ENCODE results near the gene APOB.
"Not testable (repeated sequence)": the region's sequence is repeated elsewhere in the genome, so short reads cannot be mapped to it uniquely, and the experiment has no call there.

The APOB gene

GRCh38 chr2:21033237-21034155 is 10.4 kb downstream of the APOB start:
- no peaks in the 10 kb centered on the region for H3K9me3 ChIP-seq (ENCODE audit: control insufficient read depth, low read length)
- no peak overlapping the region for H3K4me3 ChIP-seq (ENCODE audit: insufficient read depth, low read depth, low read length, poor library complexity, severe bottlenecking)
- DNase-seq, result no peak
- H3K36me3 ChIP-seq (ENCODE audit: control insufficient read depth, insufficient read depth, low read length), result no peaks in the 10 kb centered on the region
- H3K27ac ChIP-seq (ENCODE audit: insufficient read depth, low read length, poor library complexity, severe bottlenecking), result no peak overlapping the region
- H3K4me1 ChIP-seq (ENCODE audit: control insufficient read depth, insufficient read depth, low read length, poor library complexity, severe bottlenecking), result no peaks in the 10 kb centered on the region
- H3K27me3 ChIP-seq (replicated peaks; ENCODE audit: control insufficient read depth, insufficient read depth, low read length, poor library complexity, severe bottlenecking), result no peaks in the 10 kb centered on the region

GRCh38 chr2:21032338-21033236 is 11.3 kb downstream of the APOB start:
- no peaks in the 10 kb centered on the region for H3K36me3 ChIP-seq (ENCODE audit: control insufficient read depth, insufficient read depth, low read length)
- DNase-seq, result no peak
- no peaks in the 10 kb centered on the region for H3K9me3 ChIP-seq (ENCODE audit: control insufficient read depth, low read length)
- no peaks in the 10 kb centered on the region for H3K27me3 ChIP-seq (replicated peaks; ENCODE audit: control insufficient read depth, insufficient read depth, low read length, poor library complexity, severe bottlenecking)
- no peak overlapping the region for H3K27ac ChIP-seq (ENCODE audit: insufficient read depth, low read length, poor library complexity, severe bottlenecking)
- no peaks in the 10 kb centered on the region for H3K4me1 ChIP-seq (ENCODE audit: control insufficient read depth, insufficient read depth, low read length, poor library complexity, severe bottlenecking)
- H3K4me3 ChIP-seq (ENCODE audit: insufficient read depth, low read depth, low read length, poor library complexity, severe bottlenecking), result no peak overlapping the region

- H3K4me1 ChIP-seq (ENCODE audit: control insufficient read depth, insufficient read depth, low read length, poor library complexity, severe bottlenecking), result no peaks in the 10 kb centered on the region
- no peak overlapping the region for H3K27ac ChIP-seq (ENCODE audit: insufficient read depth, low read length, poor library complexity, severe bottlenecking)
- DNase-seq, result no peak
- H3K36me3 ChIP-seq (ENCODE audit: control insufficient read depth, insufficient read depth, low read length), result no peaks in the 10 kb centered on the region
- no peak overlapping the region for H3K4me3 ChIP-seq (ENCODE audit: insufficient read depth, low read depth, low read length, poor library complexity, severe bottlenecking)
- H3K9me3 ChIP-seq (ENCODE audit: control insufficient read depth, low read length), result no peaks in the 10 kb centered on the region
- H3K27me3 ChIP-seq (replicated peaks; ENCODE audit: control insufficient read depth, insufficient read depth, low read length, poor library complexity, severe bottlenecking), result no peaks in the 10 kb centered on the region
Observed at GRCh38 chr2:21030983-21031968, 12.6 kb downstream of the APOB start.

- Histone ChIP-seq H3K4me1 (ENCODE audit: control insufficient read depth, insufficient read depth, low read length, poor library complexity, severe bottlenecking) (no peaks in the 10 kb centered on the region), H3K27ac (ENCODE audit: insufficient read depth, low read length, poor library complexity, severe bottlenecking) (no peak overlapping the region), H3K27me3 (replicated peaks; ENCODE audit: control insufficient read depth, insufficient read depth, low read length, poor library complexity, severe bottlenecking) (no peaks in the 10 kb centered on the region), H3K9me3 (ENCODE audit: control insufficient read depth, low read length) (no peaks in the 10 kb centered on the region), H3K36me3 (ENCODE audit: control insufficient read depth, insufficient read depth, low read length) (no peaks in the 10 kb centered on the region), H3K4me3 (ENCODE audit: insufficient read depth, low read depth, low read length, poor library complexity, severe bottlenecking) (no peak overlapping the region)
- DNase-seq, result no peak
Observed at GRCh38 chr2:21029519-21029918, 14.4 kb downstream of the APOB start.

- not testable (repeated sequence) for H3K4me1 ChIP-seq (ENCODE audit: control insufficient read depth, insufficient read depth, low read length, poor library complexity, severe bottlenecking); H3K27ac ChIP-seq (ENCODE audit: insufficient read depth, low read length, poor library complexity, severe bottlenecking); DNase-seq; H3K27me3 ChIP-seq (replicated peaks; ENCODE audit: control insufficient read depth, insufficient read depth, low read length, poor library complexity, severe bottlenecking); H3K4me3 ChIP-seq (ENCODE audit: insufficient read depth, low read depth, low read length, poor library complexity, severe bottlenecking); H3K36me3 ChIP-seq (ENCODE audit: control insufficient read depth, insufficient read depth, low read length); H3K9me3 ChIP-seq (ENCODE audit: control insufficient read depth, low read length)
Observed at GRCh38 chr2:21028951-21029350, 14.9 kb downstream of the APOB start.

GRCh38 chr2:21028021-21028947 is 15.6 kb downstream of the APOB start:
- Histone ChIP-seq H3K9me3 (ENCODE audit: control insufficient read depth, low read length) (no peaks in the 10 kb centered on the region), H3K27ac (ENCODE audit: insufficient read depth, low read length, poor library complexity, severe bottlenecking) (no peak overlapping the region), H3K4me1 (ENCODE audit: control insufficient read depth, insufficient read depth, low read length, poor library complexity, severe bottlenecking) (no peaks in the 10 kb centered on the region), H3K36me3 (ENCODE audit: control insufficient read depth, insufficient read depth, low read length) (no peaks in the 10 kb centered on the region), H3K27me3 (replicated peaks; ENCODE audit: control insufficient read depth, insufficient read depth, low read length, poor library complexity, severe bottlenecking) (no peaks in the 10 kb centered on the region), H3K4me3 (ENCODE audit: insufficient read depth, low read depth, low read length, poor library complexity, severe bottlenecking) (no peak overlapping the region)
- no peak for DNase-seq

- H3K9me3 ChIP-seq (ENCODE audit: control insufficient read depth, low read length), result no peaks in the 10 kb centered on the region
- H3K4me3 ChIP-seq (ENCODE audit: insufficient read depth, low read depth, low read length, poor library complexity, severe bottlenecking), result no peak overlapping the region
- no peaks in the 10 kb centered on the region for H3K36me3 ChIP-seq (ENCODE audit: control insufficient read depth, insufficient read depth, low read length)
- H3K27me3 ChIP-seq (replicated peaks; ENCODE audit: control insufficient read depth, insufficient read depth, low read length, poor library complexity, severe bottlenecking), result no peaks in the 10 kb centered on the region
- DNase-seq, result no peak
- no peaks in the 10 kb centered on the region for H3K4me1 ChIP-seq (ENCODE audit: control insufficient read depth, insufficient read depth, low read length, poor library complexity, severe bottlenecking)
- no peak overlapping the region for H3K27ac ChIP-seq (ENCODE audit: insufficient read depth, low read length, poor library complexity, severe bottlenecking)
Observed at GRCh38 chr2:21026479-21027282, 17.2 kb downstream of the APOB start.

- H3K27me3 ChIP-seq (replicated peaks; ENCODE audit: control insufficient read depth, insufficient read depth, low read length, poor library complexity, severe bottlenecking), result no peaks in the 10 kb centered on the region
- no peak overlapping the region for H3K27ac ChIP-seq (ENCODE audit: insufficient read depth, low read length, poor library complexity, severe bottlenecking)
- H3K4me3 ChIP-seq (ENCODE audit: insufficient read depth, low read depth, low read length, poor library complexity, severe bottlenecking), result no peak overlapping the region
- no peak for DNase-seq
- H3K36me3 ChIP-seq (ENCODE audit: control insufficient read depth, insufficient read depth, low read length), result no peaks in the 10 kb centered on the region
- no peaks in the 10 kb centered on the region for H3K9me3 ChIP-seq (ENCODE audit: control insufficient read depth, low read length)
- H3K4me1 ChIP-seq (ENCODE audit: control insufficient read depth, insufficient read depth, low read length, poor library complexity, severe bottlenecking), result no peaks in the 10 kb centered on the region
Observed at GRCh38 chr2:21025690-21026478, 18.0 kb downstream of the APOB start.

Data from effector memory CD4-positive, alpha-beta T cell (primary cell).